ENCODE data around the gene ARHGAP26. TPM values are rescaled to one million over a fixed set of nuclear protein-coding genes. Genes with fewer than 3 reads are reported as not detected.

Gene ARHGAP26
- total and polyA plus RNA-seq, 2 donors (not counting 1 experiment from before 2014, with no cell fraction given) = 4.1 to 6.8 TPM

DNA sequence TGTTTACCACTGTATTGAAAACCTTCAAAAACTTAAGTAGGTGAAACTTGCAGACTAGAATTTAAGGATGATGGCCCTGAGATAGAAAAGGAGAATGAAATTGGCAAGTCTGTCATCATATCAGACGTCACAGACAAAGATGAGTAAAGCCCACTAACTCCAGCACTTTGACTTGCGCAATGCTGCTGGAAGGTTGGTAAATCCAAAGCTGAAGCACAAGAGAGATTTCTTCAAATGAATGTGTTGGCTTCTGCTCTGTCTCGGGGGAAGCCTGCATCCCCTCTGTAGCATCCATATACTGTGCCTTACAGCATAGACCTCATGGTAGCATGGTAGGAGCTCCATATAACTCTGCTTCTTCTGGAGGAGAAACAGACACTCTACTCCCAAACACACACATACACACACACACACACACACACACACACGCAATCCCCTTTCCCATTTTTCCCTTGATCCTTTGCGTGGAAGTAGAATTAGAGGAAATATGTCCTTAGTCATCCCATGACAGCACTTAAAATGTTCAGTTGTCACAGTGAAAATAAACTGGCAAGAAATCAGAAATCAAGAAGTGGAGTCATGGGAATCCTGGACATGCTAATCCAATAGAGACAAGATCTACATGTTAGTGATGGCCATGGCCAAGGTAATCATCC lies 391.8 kb downstream of the ARHGAP26 start:
- no peak overlapping the region for H2AFZ ChIP-seq (ENCODE audit: low read length)
- H3K27me3 ChIP-seq (ENCODE audit: control insufficient read depth, insufficient read depth, low read length) = no peaks in the 10 kb centered on the region
- H3K9ac ChIP-seq (ENCODE audit: insufficient read depth, low read length) = no peak overlapping the region
- peak in 1 of 2 donors; percentile 94 for DNase-seq (ENCODE audit: low read depth in 2 of 2)
- no peaks in the 10 kb centered on the region for H3K79me2 ChIP-seq (ENCODE audit: control insufficient read depth, insufficient read depth, low read length)
- H4K20me1 ChIP-seq (ENCODE audit: control insufficient read depth, extremely low read depth, insufficient read depth, low read length) = no peaks in the 10 kb centered on the region
- H3K4me1 ChIP-seq (ENCODE audit: control insufficient read depth, extremely low read depth, insufficient read depth, low read length) = no peaks in the 10 kb centered on the region
- H3K4me2 ChIP-seq (ENCODE audit: extremely low read depth, insufficient read depth, low read length) = no peak overlapping the region
- no peaks in the 10 kb centered on the region for H3K36me3 ChIP-seq (ENCODE audit: control insufficient read depth, insufficient read depth, low read length)
- no peaks in the 10 kb centered on the region for H3K9me3 ChIP-seq (ENCODE audit: control insufficient read depth, insufficient read depth, low read depth, low read length)
- TF ChIP-seq, protein P1, sequence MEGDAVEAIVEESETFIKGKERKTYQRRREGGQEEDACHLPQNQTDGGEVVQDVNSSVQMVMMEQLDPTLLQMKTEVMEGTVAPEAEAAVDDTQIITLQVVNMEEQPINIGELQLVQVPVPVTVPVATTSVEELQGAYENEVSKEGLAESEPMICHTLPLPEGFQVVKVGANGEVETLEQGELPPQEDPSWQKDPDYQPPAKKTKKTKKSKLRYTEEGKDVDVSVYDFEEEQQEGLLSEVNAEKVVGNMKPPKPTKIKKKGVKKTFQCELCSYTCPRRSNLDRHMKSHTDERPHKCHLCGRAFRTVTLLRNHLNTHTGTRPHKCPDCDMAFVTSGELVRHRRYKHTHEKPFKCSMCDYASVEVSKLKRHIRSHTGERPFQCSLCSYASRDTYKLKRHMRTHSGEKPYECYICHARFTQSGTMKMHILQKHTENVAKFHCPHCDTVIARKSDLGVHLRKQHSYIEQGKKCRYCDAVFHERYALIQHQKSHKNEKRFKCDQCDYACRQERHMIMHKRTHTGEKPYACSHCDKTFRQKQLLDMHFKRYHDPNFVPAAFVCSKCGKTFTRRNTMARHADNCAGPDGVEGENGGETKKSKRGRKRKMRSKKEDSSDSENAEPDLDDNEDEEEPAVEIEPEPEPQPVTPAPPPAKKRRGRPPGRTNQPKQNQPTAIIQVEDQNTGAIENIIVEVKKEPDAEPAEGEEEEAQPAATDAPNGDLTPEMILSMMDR (conservative IDR thresholded peaks at IDR 0.05 in 1 of 2, IDR thresholded peaks at IDR 0.05 in 1 of 2; ENCODE audit: low read depth in 1 of 2, low read length in 2 of 2) = no peak
- no peak for TF ChIP-seq EZH2 (IDR thresholded peaks at IDR 0.05; ENCODE audit: low read length, missing control alignments)
- no peak overlapping the region for H3K27ac ChIP-seq (ENCODE audit: insufficient read depth, low read length)
- H3K4me3 ChIP-seq (replicated peaks in 1 of 4; ENCODE audit: control extremely low read depth in 1 of 4, insufficient read depth in 1 of 4, low read depth in 3 of 4, low read length in 4 of 4) = no peak overlapping the region

DNA sequence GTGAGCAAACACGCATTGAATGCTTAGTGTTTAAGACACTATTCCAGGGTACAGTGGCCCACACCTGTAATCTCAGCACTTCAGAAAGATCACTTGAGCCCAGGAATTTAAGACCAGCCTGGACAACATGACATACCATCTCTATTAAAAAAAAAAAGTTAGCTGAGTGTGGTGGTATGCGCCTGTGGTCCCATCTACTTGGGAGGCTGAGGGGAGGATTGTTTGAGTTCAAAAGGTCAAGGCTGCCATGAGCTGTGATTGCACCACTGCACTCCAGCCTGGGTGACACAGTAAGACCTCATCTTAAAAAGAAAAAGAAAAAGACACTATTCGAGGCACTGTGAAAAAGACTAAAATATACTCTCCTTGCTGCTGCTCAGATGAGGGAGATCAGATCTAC lies 392.6 kb downstream of the ARHGAP26 start:
- H3K4me3 ChIP-seq (replicated peaks in 1 of 4; ENCODE audit: control extremely low read depth in 1 of 4, insufficient read depth in 1 of 4, low read depth in 3 of 4, low read length in 4 of 4) = no peak overlapping the region
- no peak overlapping the region for H3K4me2 ChIP-seq (ENCODE audit: extremely low read depth, insufficient read depth, low read length)
- H2AFZ ChIP-seq (ENCODE audit: low read length) = no peak overlapping the region
- no peaks in the 10 kb centered on the region for H3K9me3 ChIP-seq (ENCODE audit: control insufficient read depth, insufficient read depth, low read depth, low read length)
- H3K4me1 ChIP-seq (ENCODE audit: control insufficient read depth, extremely low read depth, insufficient read depth, low read length) = no peaks in the 10 kb centered on the region
- no peak for DNase-seq (ENCODE audit: low read depth in 2 of 2)
- no peak overlapping the region for H3K9ac ChIP-seq (ENCODE audit: insufficient read depth, low read length)
- no peaks in the 10 kb centered on the region for H3K36me3 ChIP-seq (ENCODE audit: control insufficient read depth, insufficient read depth, low read length)
- no peaks in the 10 kb centered on the region for H3K27me3 ChIP-seq (ENCODE audit: control insufficient read depth, insufficient read depth, low read length)
- no peaks in the 10 kb centered on the region for H3K79me2 ChIP-seq (ENCODE audit: control insufficient read depth, insufficient read depth, low read length)
- no peak overlapping the region for H3K27ac ChIP-seq (ENCODE audit: insufficient read depth, low read length)
- no peaks in the 10 kb centered on the region for H4K20me1 ChIP-seq (ENCODE audit: control insufficient read depth, extremely low read depth, insufficient read depth, low read length)
- TF ChIP-seq EZH2 (IDR thresholded peaks at IDR 0.05; ENCODE audit: low read length, missing control alignments) = no peak
- TF ChIP-seq, protein P1 (conservative IDR thresholded peaks at IDR 0.05 in 1 of 2, IDR thresholded peaks at IDR 0.05 in 1 of 2; ENCODE audit: low read depth in 1 of 2, low read length in 2 of 2) = no peak

DNA sequence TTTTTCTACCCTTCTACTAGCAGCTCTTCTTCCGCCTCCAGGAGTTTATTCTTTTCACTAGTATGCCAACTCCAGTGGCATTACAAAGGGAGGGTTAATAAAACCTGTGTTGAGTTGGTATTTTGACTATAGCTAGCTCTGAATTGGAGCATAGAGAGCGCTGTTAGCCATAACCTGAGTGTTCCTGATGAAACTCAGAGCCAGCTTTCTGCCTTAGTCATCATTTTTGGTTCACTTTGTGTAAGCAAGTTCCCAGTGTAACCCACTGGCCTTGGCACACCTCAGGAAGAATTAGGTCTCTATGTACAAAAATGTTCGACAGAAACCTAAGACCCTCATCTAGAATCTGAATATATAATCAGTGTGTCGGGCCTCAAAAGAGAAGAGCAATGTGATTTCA lies 394.4 kb downstream of the ARHGAP26 start:
- no peaks in the 10 kb centered on the region for H3K36me3 ChIP-seq (ENCODE audit: control insufficient read depth, insufficient read depth, low read length)
- H4K20me1 ChIP-seq (ENCODE audit: control insufficient read depth, extremely low read depth, insufficient read depth, low read length) = no peaks in the 10 kb centered on the region
- H3K9me3 ChIP-seq (ENCODE audit: control insufficient read depth, insufficient read depth, low read depth, low read length) = no peaks in the 10 kb centered on the region
- no peak for TF ChIP-seq EZH2 (IDR thresholded peaks at IDR 0.05; ENCODE audit: low read length, missing control alignments)
- TF ChIP-seq, protein P1 (conservative IDR thresholded peaks at IDR 0.05 in 1 of 2, IDR thresholded peaks at IDR 0.05 in 1 of 2; ENCODE audit: low read depth in 1 of 2, low read length in 2 of 2) = no peak
- no peak for DNase-seq (ENCODE audit: low read depth in 2 of 2)
- no peaks in the 10 kb centered on the region for H3K79me2 ChIP-seq (ENCODE audit: control insufficient read depth, insufficient read depth, low read length)
- H3K4me1 ChIP-seq (ENCODE audit: control insufficient read depth, extremely low read depth, insufficient read depth, low read length) = no peaks in the 10 kb centered on the region
- H3K4me3 ChIP-seq (replicated peaks in 1 of 4; ENCODE audit: control extremely low read depth in 1 of 4, insufficient read depth in 1 of 4, low read depth in 3 of 4, low read length in 4 of 4) = no peak overlapping the region
- no peak overlapping the region for H3K27ac ChIP-seq (ENCODE audit: insufficient read depth, low read length)
- no peak overlapping the region for H3K4me2 ChIP-seq (ENCODE audit: extremely low read depth, insufficient read depth, low read length)
- H3K27me3 ChIP-seq (ENCODE audit: control insufficient read depth, insufficient read depth, low read length) = no peaks in the 10 kb centered on the region
- H2AFZ ChIP-seq (ENCODE audit: low read length) = no peak overlapping the region
- H3K9ac ChIP-seq (ENCODE audit: insufficient read depth, low read length) = no peak overlapping the region
